GM11168 (cell line): ENCODE data around the gene APCDD1L.

Experiments
- in situ Hi-C: fragments of 300-500 bp; cut with MboI; formaldehyde crosslinking; loops from one replicate; pipeline ENCODE4 v1.12.0; 2022; ENCODE audit warnings: low sequenced_read_pairs; ENCODE audit not compliant: unreplicated experiment

Gene APCDD1L

DNA sequence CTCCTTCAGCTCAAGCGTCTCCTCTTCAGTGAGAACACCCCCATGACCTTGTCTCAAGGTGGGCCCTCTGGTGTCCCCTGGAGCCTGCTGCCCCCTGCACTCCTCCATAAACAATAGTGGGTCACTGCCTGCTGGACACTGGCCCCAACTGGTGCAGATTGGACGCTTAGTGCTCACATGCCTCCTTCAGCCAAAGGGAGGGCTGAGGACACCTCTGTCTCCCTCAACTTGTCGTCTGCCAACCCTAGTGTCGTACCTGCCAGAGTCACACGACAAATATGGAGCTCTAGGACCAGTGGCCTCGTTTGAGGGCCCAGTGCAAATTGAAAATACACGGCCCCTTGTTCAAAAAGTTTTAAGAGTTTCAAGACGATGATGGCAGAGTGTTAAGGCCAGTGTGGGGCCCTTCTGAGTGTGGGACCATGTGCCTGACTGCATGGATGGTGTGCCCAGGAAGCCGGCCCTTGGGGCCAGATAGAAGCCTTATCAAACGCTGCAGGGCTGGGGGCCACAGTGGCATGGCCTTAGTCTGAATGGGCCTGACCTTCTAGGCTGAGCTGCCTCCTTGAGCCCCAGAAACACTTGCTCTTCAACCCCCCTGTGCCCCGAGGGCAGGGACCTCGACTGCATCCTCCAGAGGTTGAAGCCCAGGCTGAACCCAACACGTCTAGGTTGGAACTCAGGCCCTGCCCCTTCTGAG, 20.1 kb downstream of the APCDD1L start:
- in situ Hi-C loops = no loop called here

GRCh38 chr20:58492795-58493524, 22.2 kb downstream of the APCDD1L start:
- in situ Hi-C loops = no loop called here

DNA sequence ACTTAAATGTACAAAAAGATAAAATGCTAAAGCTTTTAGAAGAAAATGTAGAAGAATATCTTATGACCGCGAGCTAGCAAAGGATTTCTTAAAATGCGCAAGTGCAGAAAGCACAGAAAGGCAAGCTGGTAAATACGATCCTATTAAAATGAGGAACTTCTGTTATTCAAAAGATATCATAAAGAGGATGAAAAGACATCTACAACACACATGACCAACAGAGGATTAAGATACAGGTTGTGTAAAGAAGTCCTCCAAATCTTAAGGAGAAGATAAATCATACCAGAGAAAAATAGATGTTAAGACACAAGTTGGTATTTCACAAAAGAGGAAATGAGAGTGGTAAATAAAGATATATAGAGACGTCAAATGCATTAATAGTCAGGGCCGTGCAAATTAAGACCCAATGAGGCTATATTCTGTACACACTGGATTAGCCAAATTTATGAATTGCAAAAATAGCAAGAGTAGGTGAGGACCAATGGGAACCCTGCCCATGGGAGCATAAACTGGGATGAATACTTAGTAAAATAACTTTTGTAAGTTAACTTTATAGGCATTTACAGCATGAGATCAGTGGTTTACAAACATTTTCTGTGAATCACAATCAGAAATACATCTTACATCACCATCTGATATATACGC, 23.0 kb downstream of the APCDD1L start:
- in situ Hi-C loops = no loop called here

- in situ Hi-C loops = no loop called here
These were observed 29.0 kb downstream of the APCDD1L start for GRCh38 chr20:58486207-58486606.

- in situ Hi-C loops = no loop called here
These were observed 29.8 kb downstream of the APCDD1L start for GRCh38 chr20:58485393-58485792.

DNA sequence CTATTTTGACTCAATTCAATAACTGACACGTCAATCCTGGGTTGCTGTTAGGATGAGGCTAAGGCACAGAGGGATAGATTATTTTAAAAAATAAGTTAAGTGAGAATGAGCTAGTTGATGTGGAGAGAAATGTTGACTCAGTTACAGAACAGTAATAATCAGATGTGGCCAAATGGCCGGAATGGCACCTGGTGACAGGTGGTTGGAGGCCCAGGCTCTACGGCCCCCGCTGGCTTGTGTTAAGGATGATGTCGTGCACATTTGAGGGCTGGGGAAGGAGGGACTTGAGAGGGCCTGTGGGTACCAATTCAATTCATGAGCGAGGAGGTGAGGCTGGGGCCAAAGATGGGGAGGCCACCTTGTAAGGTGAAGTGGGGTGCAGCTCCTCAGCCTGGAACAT, 31.7 kb downstream of the APCDD1L start:
- in situ Hi-C loops = no loop called here

DNA sequence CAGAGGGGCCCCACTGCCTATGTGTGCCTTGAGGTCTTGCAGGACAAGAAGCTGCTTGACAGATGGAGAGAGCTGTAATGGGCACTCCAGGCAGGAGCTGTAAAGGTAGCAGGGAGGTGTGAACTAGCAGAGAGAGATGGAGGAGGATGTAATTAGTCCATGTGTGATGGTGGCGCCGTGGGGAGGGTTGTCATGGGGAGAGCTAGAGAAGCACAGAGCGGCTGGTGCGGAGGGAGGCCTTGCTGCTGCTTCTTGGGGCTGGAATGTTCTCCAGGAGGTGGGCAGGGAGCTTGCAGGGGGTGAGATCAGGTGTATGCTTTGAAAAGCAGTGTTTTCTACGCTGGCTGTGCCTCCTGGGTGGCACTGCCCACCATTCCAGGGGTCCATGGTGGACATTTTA, 32.1 kb downstream of the APCDD1L start:
- in situ Hi-C loops = no loop called here

GRCh38 chr20:58482416-58482815, 32.8 kb downstream of the APCDD1L start:
- in situ Hi-C loops = no loop called here

DNA sequence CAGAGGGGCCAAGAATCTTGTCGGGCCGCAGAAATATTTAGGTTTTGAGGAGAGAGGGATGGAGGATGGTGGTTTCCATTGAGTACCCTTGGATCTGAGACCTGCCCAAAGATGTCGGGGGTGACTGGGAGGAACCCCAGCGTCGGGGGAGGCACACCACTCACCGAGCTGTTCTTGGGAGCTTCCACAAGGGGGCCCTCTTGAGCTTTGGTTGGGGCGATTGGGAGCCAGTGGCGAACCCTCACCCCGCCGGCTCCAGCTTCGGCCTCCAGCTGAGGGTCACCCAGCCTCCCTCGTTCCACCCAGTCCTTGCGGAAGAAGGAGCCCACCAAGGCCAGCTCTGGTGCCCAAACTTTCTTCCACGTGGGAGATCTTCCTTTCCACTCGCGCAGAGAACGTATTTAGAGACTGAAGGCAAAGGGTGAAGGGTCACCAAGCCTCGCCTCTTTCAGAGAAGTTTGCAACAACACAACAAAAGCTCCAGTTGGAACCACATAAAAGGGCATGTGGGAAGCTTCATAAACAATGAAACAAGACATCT, 33.6 kb downstream of the APCDD1L start:
- in situ Hi-C loops = no loop called here

DNA sequence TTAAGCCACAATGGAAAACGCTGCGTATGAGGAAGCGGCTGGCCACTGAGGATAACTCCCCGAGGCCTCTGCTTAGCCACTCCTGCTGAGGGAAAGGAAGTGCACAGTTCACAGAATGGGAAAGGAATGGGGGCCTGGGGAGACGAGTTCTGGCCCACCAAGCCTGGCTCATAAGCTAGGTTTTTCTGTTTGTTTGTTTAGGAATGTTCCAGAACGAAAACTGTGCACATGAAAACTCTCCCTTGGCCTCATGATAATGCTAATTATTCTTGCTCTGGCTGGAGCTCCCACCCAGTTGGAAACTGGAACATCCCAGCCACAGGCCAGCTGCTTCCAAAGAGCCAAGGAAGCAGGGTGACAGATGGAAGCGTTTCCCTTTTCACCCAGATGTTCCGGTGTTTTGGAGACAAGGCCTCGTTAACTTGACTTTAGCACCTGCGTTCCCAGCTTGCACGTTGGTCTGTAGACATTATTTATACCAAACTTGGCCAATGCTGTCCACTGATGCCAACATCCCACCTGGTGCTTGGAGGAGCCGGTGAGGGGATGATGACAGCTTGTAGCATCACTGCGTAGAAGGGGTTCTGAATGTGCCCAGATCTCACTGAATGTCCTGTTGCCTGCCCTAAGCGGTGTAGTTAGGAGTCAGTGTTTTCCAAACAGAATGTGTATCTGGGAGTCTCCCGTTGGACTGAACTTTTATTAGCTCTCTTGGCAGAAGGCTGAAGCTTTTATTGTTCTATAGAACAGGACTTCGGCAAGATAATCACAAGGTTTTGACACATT, 34.5 kb downstream of the APCDD1L start:
- in situ Hi-C loops = no loop called here

GRCh38 chr20:58479726-58480440, 35.3 kb downstream of the APCDD1L start:
- in situ Hi-C loops = no loop called here

DNA sequence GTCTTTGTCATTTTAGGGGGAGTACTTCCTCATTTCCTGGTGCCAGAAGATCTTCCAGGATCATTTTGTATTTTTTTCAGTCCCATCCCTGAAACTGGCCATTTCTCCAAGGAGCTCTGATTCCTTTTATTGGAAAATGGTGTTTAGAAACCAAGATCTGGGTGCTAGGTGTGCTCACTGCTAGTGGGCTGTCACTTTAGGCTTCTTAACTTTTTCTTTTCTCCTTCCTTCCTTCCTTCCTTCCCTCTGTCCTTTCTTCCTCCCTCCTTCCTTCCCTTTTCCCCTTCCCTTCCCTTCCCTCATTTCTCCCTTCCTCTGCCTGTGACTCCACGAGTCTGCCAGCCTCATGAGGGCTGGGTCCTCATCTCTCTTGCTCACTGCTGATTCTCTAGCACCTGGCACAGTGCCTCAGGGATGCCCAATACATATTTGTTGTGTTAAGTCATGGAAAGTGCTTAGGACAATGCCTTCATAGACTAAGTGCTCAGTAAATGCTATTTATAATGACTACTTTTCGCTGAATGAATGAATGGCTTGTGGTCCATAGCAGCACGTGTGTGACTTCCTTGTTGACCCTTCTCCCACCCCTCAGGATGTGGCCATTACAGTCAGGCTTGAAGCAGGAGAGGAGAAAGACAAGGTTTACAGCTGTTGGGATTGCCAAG, 36.9 kb downstream of the APCDD1L start:
- in situ Hi-C loops = no loop called here

GRCh38 chr20:58475466-58475865, 39.7 kb downstream of the APCDD1L start:
- in situ Hi-C loops = no loop called here

DNA sequence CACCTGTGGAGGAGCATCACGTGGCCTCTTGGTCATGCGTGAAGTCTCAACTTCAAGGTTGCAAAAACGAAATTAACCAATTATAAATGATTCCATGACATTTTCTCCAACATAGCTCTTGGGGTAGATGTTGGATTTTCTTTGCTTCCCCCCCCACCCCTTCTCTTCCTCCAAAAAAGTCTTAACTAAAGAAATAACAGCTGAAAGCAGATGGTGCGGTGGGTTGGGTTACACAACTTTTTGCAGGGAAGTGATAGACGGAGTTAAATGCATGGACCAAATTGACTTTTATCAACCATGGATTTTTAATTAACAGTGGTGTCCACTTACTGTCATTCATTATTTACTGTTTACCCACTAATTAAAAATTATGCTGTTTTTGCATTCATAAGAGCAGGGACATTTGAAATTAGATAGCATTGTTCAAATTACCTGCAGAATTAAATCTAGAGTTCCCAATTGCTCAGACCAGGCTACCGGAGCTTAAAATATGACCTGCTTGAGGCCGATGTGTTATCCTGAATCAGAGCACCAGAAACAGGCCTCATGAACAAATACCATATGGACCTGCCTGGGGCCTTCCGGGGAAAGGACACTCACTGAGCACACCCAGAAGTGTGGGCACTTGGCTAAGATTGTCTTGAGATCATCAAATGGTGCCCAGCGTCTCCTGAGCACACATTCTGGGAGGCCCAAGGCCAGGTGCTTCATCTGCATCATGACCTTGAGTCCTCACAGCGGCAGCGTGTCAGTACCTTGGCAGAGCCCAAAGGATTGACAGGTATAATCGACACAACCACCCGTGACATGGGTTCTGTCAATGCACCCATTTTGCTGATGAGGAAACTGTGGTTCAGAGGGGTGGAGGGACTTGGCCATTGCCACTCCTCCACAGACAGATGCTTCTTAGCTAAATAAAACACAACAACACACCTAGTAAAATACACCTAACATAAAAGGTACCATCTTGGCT, 41.5 kb downstream of the APCDD1L start:
- in situ Hi-C loops = no loop called here

- in situ Hi-C loops = no loop called here
These were observed 42.8 kb downstream of the APCDD1L start for GRCh38 chr20:58472273-58473018.

GRCh38 chr20:58471193-58472164, 43.7 kb downstream of the APCDD1L start:
- in situ Hi-C loops = no loop called here
